GM13976 (cell line): ENCODE measurements around the gene GBP4.

Experiments used
- DNase-seq: peaks from one replicate; pipeline ENCODE4 v3.0.0; 2012; ENCODE audit warnings: low spot score
- in situ Hi-C: fragments of 300-500 bp; cut with MboI; formaldehyde crosslinking; loops from one replicate; pipeline ENCODE4 v1.12.0; 2022; ENCODE audit warnings: low sequenced_read_pairs, mixed read lengths, inconsistent platforms; ENCODE audit not compliant: unreplicated experiment
- TF ChIP-seq, protein P1 (sequence below): IDR thresholded peaks from 2 replicates; pipeline ENCODE4 v1.5.1; 2012; ENCODE audit warnings: borderline replicate concordance, mild to moderate bottlenecking; ENCODE audit not compliant: insufficient read depth; ENCODE audit errors: extremely low read depth, missing control alignments, control extremely low read depth

The GBP4 gene

DNA sequence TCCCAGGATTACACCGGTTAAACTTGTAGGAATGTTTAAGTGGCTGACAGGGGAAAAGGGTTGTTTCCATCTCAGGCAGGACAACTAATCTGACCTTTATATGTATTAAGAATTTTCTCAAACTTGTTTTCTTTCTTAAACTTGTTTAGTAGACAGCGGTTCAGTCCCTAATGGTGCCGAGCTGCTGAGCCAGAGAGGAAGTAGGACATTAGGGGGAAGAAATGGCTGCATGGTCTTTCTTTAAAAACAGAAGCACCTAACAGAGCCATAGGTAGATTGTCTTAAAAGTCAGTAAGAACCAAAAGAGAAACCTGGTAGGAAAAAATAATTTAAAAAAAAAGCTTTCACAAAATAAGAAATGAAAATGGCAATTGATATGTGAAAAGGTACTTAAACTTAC lies 3.3 kb downstream of the GBP4 start:
- in situ Hi-C loops, result no loop called here
- TF ChIP-seq, protein P1, sequence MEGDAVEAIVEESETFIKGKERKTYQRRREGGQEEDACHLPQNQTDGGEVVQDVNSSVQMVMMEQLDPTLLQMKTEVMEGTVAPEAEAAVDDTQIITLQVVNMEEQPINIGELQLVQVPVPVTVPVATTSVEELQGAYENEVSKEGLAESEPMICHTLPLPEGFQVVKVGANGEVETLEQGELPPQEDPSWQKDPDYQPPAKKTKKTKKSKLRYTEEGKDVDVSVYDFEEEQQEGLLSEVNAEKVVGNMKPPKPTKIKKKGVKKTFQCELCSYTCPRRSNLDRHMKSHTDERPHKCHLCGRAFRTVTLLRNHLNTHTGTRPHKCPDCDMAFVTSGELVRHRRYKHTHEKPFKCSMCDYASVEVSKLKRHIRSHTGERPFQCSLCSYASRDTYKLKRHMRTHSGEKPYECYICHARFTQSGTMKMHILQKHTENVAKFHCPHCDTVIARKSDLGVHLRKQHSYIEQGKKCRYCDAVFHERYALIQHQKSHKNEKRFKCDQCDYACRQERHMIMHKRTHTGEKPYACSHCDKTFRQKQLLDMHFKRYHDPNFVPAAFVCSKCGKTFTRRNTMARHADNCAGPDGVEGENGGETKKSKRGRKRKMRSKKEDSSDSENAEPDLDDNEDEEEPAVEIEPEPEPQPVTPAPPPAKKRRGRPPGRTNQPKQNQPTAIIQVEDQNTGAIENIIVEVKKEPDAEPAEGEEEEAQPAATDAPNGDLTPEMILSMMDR, result no peak
- no peak for DNase-seq

DNA sequence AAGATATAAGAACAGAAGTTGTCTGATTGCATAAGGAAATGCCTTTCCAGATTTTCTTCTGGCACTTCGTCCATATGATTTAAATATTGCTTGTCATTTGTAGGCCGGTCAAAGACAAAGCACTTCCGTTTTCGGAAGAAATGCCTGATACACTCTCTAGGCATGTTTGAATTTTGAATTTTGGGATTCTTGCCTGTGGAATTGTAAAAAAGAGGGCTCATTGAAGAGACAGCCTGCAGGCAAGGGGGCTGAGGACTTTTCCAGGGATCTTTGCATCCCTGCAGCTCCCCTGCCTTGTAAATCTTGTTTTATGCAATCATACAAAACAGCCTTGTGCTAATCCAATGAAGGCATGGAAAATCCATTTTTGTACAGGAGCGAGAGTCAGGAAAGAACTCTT lies 7.4 kb downstream of the GBP4 start:
- in situ Hi-C loops, result no loop called here
- DNase-seq, result no peak
- TF ChIP-seq, protein P1, result no peak

DNA sequence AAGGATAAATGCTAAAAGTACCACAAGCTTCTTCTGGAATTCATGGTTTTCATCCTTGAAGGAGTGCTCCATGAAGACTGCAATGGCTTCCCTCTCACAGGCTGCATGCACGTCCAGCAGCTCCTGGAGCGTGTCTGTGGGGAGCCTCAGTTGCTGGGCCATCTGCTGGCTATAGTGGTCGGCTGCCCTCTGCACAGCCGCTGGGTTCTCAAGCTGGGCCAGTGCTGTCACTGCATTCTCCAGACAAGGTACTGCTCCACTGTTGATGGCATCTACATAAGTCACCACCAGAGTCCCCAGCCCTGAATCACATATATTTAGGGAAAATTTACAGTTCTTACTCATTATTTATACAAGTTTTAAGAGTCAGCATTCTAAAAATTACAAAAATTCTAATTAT lies 8.7 kb downstream of the GBP4 start:
- DNase-seq, result no peak
- TF ChIP-seq, protein P1, result no peak
- in situ Hi-C loops, result no loop called here

DNA sequence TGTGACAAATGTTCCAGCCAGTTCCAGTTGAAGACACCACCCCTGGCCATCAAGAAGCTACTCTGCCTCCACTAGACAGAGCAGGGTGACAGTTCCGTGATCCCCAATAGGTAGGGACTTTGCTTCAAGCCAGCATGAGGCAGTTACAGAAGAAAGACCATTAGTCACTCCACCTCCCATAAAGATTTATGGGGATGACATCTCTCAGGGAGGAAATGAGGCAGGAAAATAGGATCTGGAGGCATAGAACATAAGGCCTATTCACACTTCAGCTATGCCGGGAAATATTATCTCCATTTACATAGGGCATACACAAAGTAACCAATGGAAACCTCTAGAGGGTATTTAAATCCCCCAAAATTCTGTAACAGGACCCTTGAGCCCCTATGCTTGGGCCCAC lies 19.4 kb downstream of the GBP4 start:
- TF ChIP-seq, protein P1, result no peak
- in situ Hi-C loops, result no loop called here

DNA sequence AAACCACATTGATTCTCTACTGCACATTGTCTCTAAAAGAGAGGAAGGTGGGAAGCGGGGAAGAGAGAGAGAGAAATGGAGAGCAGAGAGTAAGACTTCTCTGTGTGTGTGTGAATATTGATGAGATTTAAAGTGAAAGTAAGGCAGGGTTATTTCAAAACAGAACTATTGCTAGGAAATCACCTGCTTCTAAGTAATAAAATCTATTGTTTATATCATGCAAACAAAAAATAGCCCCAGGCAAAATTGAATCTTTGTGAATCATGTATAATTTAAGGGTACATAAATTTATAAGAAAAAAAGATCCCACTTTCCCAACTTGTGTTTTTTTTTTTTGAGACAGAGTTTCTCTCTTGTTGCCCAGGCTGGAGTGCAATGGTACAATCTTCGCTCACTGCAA lies 21.8 kb downstream of the GBP4 start:
- in situ Hi-C loops, result no loop called here
- TF ChIP-seq, protein P1, result no peak
- DNase-seq, result no peak

More for the DNA sequence above, 19.4 kb downstream of the GBP4 start:
- DNase-seq, result no peak

DNA sequence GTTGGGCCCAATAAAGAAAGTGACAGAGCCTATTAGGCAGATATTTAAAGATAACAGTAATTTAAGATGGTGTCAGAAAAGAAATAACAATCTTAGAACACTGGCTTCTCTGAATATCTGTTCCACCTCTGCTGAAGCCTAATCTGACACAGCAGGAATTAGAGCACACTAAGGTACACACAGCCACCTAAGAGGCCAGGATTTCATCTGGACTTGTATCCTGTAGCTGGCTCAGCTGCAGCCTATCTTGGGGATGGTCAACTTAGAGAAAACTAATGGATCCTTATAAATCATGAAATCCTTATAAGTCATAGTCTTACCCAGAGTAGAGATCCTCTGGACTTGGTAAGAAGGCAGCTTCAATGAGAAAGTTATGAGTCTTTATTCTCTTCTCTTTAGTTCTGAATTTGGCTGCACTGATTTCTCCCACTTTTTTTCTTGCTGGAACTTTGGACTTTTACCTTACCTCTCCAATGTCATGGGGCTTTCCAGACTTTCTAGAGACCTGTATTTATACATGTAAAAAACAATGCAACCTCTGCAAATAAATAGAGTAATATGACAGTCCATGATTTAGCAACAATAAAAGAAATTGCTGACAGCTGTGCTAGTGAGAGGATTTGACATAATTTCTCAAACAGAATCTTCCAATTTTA lies 23.0 kb downstream of the GBP4 start, which contains the start of gene GBP7:
GBP7 (minus strand) TSS at position 403 of the 656 bp plus-strand sequence. CDS start 4,068 bp downstream, outside the sequence.
- no peak for DNase-seq
- TF ChIP-seq, protein P1, result no peak
- in situ Hi-C loops, result no loop called here
